Measurements from ENCODE around the gene NAV2. TPM values are rescaled to one million over a fixed set of nuclear protein-coding genes. Genes with fewer than 3 reads are reported as not detected.

NAV2 gene
- polyA plus RNA-seq, 1 donor (not counting 4 experiments of a cell fraction or from before 2014, with no cell fraction given): 4.0 TPM

DNA sequence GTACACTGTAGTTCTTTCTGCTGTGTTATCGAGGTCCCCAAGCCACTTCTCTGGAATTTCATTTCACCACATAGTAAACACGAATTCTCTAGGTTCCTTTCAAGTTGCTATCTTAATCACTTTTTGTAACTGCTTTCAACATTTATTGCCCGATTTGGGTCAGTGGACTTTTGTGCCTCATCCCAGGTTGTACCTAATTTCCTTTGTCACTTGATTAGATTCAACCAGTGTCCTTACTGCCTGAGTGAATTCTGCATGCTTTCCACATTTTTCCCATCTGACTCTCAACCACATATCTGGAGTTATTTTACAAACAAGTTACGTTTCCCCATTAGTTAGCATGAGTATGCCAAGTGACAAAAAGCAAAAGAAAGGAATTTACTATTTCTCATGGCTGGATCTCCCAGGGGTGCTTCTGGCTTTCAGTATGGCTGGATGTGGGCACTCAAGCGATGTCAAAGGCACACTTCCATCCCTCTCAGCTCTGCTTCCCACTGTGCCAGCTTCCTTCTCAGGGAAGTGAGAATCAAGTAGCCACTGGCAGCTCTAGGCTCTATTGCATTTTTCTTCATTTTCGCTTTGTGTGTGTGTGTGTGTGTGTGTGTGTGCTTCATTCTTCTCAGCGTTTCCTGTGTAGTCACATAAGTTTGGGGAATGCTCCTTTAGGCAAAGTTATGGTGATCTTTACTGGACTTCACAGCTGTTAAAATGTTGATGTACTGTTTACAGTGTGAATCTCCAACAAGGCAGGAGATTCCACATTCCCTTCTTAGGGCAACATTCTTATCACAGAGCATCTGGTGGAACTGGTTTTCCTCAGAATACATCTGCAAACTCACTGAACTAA, 318.7 kb downstream of the NAV2 start:
- Histone ChIP-seq H3K9ac (ENCODE audit: control insufficient read depth, extremely low read depth, insufficient read depth, low read length) (peak overlapping the region; percentile 46), H3K79me2 (ENCODE audit: control insufficient read depth, insufficient read depth, low read length) (peaks cover 6% of the 10 kb centered on the region), H3K4me2 (ENCODE audit: control insufficient read depth, extremely low read depth, insufficient read depth, low read depth, low read length) (peak overlapping the region; percentile 75), H3K27me3 (ENCODE audit: control insufficient read depth, extremely low read depth, insufficient read depth, low read length) (no peaks in the 10 kb centered on the region), H3K4me3 (ENCODE audit: control insufficient read depth in 2 of 3, extremely low read depth in 1 of 3, insufficient read depth in 2 of 3, low read depth in 1 of 3, low read length in 3 of 3) (peak overlapping the region in 1 of 3 experiments; percentile 7), H3K27ac (ENCODE audit: control insufficient read depth, insufficient read depth, low read length) (peak overlapping the region; percentile 65), H4K20me1 (ENCODE audit: control insufficient read depth, extremely low read depth, insufficient read depth, low read length) (no peaks in the 10 kb centered on the region), H3K36me3 (ENCODE audit: control insufficient read depth in 2 of 2, extremely low read depth in 1 of 2, insufficient read depth in 2 of 2, low read length in 2 of 2) (no peaks in the 10 kb centered on the region), H2AFZ (ENCODE audit: control insufficient read depth, low read length) (peak overlapping the region; percentile 46), H3K9me1 (ENCODE audit: control insufficient read depth, extremely low read depth, insufficient read depth, low read length) (peaks cover 3% of the 10 kb centered on the region), H3K4me1 (ENCODE audit: control insufficient read depth, extremely low read depth, insufficient read depth, low read length) (peaks cover 60% of the 10 kb centered on the region), H3K9me3 (ENCODE audit: control insufficient read depth, low read depth, low read length) (no peaks in the 10 kb centered on the region)
- dilution Hi-C loops (cut with MboI; ENCODE audit: extremely low pct_ligation_motif_present, low sequenced_read_pairs): no loop called here
- DNase-seq (ENCODE audit: low read depth, low spot score) (no peak), FAIRE-seq (peak; percentile 78)
- TF ChIP-seq, protein P1, sequence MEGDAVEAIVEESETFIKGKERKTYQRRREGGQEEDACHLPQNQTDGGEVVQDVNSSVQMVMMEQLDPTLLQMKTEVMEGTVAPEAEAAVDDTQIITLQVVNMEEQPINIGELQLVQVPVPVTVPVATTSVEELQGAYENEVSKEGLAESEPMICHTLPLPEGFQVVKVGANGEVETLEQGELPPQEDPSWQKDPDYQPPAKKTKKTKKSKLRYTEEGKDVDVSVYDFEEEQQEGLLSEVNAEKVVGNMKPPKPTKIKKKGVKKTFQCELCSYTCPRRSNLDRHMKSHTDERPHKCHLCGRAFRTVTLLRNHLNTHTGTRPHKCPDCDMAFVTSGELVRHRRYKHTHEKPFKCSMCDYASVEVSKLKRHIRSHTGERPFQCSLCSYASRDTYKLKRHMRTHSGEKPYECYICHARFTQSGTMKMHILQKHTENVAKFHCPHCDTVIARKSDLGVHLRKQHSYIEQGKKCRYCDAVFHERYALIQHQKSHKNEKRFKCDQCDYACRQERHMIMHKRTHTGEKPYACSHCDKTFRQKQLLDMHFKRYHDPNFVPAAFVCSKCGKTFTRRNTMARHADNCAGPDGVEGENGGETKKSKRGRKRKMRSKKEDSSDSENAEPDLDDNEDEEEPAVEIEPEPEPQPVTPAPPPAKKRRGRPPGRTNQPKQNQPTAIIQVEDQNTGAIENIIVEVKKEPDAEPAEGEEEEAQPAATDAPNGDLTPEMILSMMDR (optimal IDR thresholded peaks at IDR 0.05 in 1 of 3, IDR thresholded peaks at IDR 0.05 in 1 of 3, conservative IDR thresholded peaks at IDR 0.05 in 1 of 3; ENCODE audit: extremely low read depth in 1 of 3, insufficient read depth in 2 of 3, low read length in 3 of 3): no peak
- TF ChIP-seq EZH2 (IDR thresholded peaks at IDR 0.05; ENCODE audit: low read length): no peak

DNA sequence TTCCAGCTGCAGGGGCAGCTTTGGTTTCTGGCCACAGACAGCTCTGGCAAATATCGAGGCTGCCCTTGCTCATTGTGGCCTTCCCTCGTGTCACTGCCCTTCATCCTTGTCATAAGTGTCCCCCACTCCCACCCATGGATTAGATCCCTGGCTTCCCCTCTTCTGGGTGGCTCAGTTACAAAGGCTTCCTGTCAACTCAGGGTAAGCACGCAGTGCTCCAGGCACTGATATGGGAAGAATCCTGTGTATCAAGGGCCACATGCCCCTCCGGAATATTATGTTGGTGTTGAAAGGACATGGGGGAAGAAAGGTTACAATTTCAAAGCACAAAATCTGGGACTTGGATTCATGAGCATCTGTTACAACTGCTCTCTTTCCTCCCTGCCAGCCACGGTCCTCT, 319.5 kb downstream of the NAV2 start:
- H3K79me2 ChIP-seq (ENCODE audit: control insufficient read depth, insufficient read depth, low read length): peaks cover 6% of the 10 kb centered on the region
- no peak for FAIRE-seq
- H3K9me1 ChIP-seq (ENCODE audit: control insufficient read depth, extremely low read depth, insufficient read depth, low read length): peaks cover 3% of the 10 kb centered on the region
- no peak overlapping the region for H2AFZ ChIP-seq (ENCODE audit: control insufficient read depth, low read length)
- DNase-seq (ENCODE audit: low read depth, low spot score): no peak
- H3K36me3 ChIP-seq (ENCODE audit: control insufficient read depth in 2 of 2, extremely low read depth in 1 of 2, insufficient read depth in 2 of 2, low read length in 2 of 2): no peaks in the 10 kb centered on the region
- H3K4me1 ChIP-seq (ENCODE audit: control insufficient read depth, extremely low read depth, insufficient read depth, low read length): peaks cover 54% of the 10 kb centered on the region
- no peaks in the 10 kb centered on the region for H3K27me3 ChIP-seq (ENCODE audit: control insufficient read depth, extremely low read depth, insufficient read depth, low read length)
- H3K4me3 ChIP-seq (ENCODE audit: control insufficient read depth in 2 of 3, extremely low read depth in 1 of 3, insufficient read depth in 2 of 3, low read depth in 1 of 3, low read length in 3 of 3): peak overlapping the region in 1 of 3 experiments; percentile 21
- H4K20me1 ChIP-seq (ENCODE audit: control insufficient read depth, extremely low read depth, insufficient read depth, low read length): no peaks in the 10 kb centered on the region
- peak overlapping the region; percentile 10 for H3K9ac ChIP-seq (ENCODE audit: control insufficient read depth, extremely low read depth, insufficient read depth, low read length)
- TF ChIP-seq, protein P1 (optimal IDR thresholded peaks at IDR 0.05 in 1 of 3, IDR thresholded peaks at IDR 0.05 in 1 of 3, conservative IDR thresholded peaks at IDR 0.05 in 1 of 3; ENCODE audit: extremely low read depth in 1 of 3, insufficient read depth in 2 of 3, low read length in 3 of 3): no peak
- no peak for TF ChIP-seq EZH2 (IDR thresholded peaks at IDR 0.05; ENCODE audit: low read length)
- peak overlapping the region; percentile 65 for H3K27ac ChIP-seq (ENCODE audit: control insufficient read depth, insufficient read depth, low read length)
- H3K9me3 ChIP-seq (ENCODE audit: control insufficient read depth, low read depth, low read length): no peaks in the 10 kb centered on the region
- dilution Hi-C loops (cut with MboI; ENCODE audit: extremely low pct_ligation_motif_present, low sequenced_read_pairs): no loop called here
- H3K4me2 ChIP-seq (ENCODE audit: control insufficient read depth, extremely low read depth, insufficient read depth, low read depth, low read length): peak overlapping the region; percentile 75
